GM19455 (cell line): ENCODE measurements around the gene SESTD1.

Experiments used
- ATAC-seq: cut with Tn5 transposase; IDR thresholded peaks from one replicate; pipeline ENCODE4 v1.9.1; 2021; ENCODE audit not compliant: unreplicated experiment

SESTD1 gene

GRCh38 chr2:179193759-179194394 is 70.8 kb downstream of the SESTD1 start:
- ATAC-seq, result no peak

GRCh38 chr2:179191110-179191509 is 73.5 kb downstream of the SESTD1 start:
- no peak for ATAC-seq

- ATAC-seq, result no peak
Observed at GRCh38 chr2:179186126-179186525, 78.5 kb downstream of the SESTD1 start.

- ATAC-seq, result no peak
Observed at GRCh38 chr2:179184610-179185009, 80.0 kb downstream of the SESTD1 start.

DNA sequence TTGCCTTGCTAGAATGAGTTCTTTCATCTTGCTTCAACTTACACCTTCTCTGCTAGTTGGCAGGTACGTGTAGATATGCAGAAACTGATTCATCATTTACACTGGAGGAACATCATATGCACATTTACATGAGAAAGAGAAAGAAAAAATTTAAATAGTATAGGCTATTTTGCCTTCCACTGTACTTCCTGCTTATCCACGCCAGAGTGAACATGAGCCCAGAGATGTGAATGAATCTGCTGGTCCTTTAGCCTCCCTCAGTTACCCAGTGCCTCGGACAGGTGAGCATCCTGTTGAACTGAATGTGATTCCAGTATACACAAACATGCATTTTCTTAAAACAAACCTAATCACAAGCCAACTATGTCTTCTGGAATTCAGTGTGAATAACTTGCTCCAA is 83.6 kb downstream of the SESTD1 start:
- no peak for ATAC-seq

DNA sequence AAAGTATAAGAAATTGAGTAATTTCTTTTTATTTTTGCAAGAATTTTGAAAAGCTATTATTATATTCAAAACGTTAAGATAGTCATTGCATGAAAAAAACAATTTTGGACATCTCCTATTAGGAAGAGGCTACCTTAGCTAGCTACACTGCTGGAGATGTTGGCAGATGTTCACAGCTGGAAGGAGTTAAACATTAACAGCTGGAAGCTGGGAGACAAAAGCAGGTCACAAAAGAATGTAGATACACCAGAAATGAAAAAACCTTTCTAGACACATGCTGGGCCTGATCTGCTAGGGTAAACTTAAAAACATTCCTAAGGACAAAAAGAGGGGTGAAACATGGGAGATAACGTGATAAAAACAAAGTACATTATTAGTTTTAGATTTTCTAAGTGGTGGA is 84.4 kb downstream of the SESTD1 start:
- ATAC-seq, result no peak

DNA sequence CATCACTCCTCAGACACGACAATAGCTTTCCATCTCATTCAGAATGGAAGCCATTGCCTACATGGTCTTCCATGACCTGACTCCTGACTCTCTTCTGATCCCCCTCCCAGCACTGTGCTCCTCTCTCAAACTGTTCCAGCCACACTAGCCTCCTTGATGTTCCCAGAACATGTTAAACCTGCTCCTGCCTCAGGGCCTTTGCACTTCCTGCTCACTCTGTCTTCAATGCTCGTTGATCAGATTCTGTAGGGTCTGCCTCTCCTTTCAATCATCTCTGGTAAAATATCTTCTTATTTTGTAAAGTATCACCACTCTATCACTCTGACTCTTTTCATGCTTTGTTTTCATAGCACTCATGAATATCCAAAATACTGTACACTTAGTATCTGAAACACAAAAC is 84.9 kb downstream of the SESTD1 start:
- no peak for ATAC-seq

DNA sequence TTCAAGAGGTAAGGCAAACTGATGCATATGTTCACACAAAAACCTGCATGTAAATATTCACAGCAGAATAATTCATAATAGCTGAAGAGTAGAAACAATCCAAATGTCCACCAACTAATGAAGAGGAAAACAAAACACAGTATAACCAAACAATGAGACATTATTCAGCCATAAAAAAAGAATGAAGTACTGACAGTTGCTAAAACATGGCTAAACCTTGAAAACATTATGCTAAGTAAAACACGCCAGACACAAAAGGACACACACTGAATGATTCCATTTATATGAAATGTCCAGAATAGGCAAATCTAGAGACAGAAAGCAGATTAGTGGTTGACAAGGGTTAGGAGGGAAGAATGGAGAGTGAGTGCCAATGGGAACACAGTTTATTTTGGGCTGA is 86.9 kb downstream of the SESTD1 start:
- ATAC-seq, result no peak

DNA sequence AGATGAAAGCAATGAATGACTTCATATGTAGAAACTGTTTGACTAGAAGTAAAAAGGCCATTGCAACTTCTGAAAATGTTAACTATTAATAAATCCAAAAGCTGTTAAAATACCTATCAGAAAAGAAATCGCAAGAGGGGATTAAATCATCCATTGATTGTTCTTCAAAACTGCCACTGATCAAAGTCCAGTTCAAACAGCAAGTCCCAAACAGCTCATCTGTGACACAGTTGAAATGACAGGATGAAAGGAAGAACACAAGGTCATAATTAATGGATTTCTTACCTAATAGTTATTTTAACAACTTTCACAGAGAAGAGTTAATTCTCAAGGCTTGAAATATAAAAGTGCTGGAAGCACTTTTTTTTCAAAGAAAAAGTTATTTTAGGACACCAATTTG is 90.4 kb downstream of the SESTD1 start:
- no peak for ATAC-seq

DNA sequence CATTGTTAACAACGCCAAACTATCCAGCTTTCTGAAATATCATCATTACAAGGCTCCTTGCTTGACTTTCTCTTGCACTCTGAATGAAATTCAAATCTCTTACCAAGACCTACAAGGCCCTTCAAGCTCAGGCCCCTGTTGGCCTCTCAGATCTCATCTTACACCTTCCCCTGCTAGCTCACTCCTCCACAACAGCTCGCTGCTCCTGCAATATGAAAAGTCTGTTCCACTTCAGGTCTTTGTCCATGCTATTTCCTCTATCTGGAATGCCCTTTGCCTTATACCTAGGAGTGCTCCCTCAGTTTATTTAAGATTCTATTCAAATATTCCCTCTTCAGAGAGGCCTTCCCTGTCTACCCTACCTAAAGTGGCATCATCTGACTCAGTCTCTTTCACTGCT is 91.7 kb downstream of the SESTD1 start:
- no peak for ATAC-seq

DNA sequence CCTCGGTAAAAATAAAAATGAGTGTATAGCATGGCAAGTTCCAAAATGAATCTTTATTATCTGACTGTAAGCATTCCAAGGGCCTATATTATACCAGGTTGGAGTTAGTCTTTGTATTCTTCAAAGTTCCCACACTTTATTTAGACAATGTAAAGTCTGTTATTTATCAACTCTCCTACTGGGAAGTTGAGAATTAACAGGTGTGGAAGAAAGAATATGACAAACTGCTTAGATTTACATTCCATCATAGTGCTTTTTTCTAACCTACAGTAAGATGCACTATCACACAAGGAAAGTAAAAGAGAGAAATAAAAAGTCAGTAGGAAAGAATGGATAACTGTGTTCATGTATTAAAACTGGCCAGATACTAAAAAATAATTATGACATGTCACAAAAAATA is 93.3 kb downstream of the SESTD1 start:
- no peak for ATAC-seq

GRCh38 chr2:179170901-179171300 is 93.7 kb downstream of the SESTD1 start:
- no peak for ATAC-seq

- no peak for ATAC-seq
Observed at GRCh38 chr2:179165356-179166000, 99.2 kb downstream of the SESTD1 start.

DNA sequence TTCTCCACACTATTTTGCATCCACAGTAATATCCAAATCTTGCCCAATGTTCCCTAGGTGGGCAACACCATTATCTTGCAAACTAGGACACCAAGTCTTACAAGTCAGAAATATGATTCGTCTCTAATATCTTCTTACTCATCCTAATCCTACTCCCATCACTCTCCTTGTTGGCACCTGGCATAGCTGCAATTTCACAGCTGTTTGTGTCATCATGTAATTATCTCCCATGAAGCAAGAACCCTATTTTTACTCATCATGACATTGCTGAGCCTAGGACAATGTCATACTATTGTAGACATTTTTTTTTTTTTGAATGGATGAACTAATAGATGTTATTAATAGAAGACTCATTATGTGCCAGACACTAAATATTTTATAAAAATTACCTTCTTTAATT is 123.4 kb downstream of the SESTD1 start:
- no peak for ATAC-seq

GRCh38 chr2:179140571-179140970 is 124.1 kb downstream of the SESTD1 start:
- no peak for ATAC-seq

GRCh38 chr2:179139506-179139905 is 125.1 kb downstream of the SESTD1 start:
- ATAC-seq, result no peak

DNA sequence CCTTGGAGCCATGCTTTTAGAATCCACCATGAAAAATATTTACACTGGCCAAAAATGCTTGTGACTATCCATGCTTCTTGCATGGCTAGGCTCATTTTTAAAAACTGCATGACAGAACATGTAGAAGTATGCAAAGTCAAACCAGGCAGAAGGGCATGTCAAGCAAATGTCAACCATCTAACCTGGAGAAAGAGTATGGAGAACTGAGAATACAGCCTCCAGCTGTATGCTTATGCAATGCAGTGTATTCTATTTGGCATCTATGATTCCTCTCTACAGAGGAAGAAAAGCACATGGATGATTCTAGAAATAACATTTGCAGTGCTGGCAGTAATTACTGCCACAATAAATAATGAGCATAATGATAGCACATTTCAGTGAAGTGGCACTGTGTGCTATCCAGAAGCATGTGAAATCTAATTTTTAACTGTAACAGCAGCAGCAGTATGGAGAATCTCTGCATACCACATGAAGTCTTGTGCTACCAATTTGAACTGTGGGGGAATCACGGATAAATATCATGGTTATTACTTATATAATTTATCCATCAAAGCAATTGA is 127.4 kb downstream of the SESTD1 start:
- no peak for ATAC-seq

GRCh38 chr2:179133016-179133415 is 131.6 kb downstream of the SESTD1 start:
- no peak for ATAC-seq

- no peak for ATAC-seq
Observed at GRCh38 chr2:179132076-179132475, 132.6 kb downstream of the SESTD1 start.

- ATAC-seq, result no peak
Observed at GRCh38 chr2:179130560-179130959, 134.1 kb downstream of the SESTD1 start.

GRCh38 chr2:179129574-179130238 is 134.9 kb downstream of the SESTD1 start:
- no peak for ATAC-seq

- no peak for ATAC-seq
Observed at GRCh38 chr2:179125404-179125803, 139.2 kb downstream of the SESTD1 start.
